WTC11 (cell line): ENCODE results near the gene RNF4. TPM values are rescaled to one million over a fixed set of nuclear protein-coding genes. Genes with fewer than 3 reads are reported as not detected.
A peak's percentile ranks its signal among the peaks of the same experiment; 100 is the strongest.

Experiments
- ATAC-seq: fragments of 200-7000 bp; cut with Tn5 transposase; 2 replicates; pipeline ENCODE4 v1.10.0; 2021; ENCODE audit warnings: mild to moderate bottlenecking, moderate library complexity
- CTCF ChIA-PET: fragments of 300-600 bp; sonication (Branson Sonifier 250); formaldehyde crosslinking; loops from one replicate; lab custom pipeline; 2021; ENCODE audit warnings: antibody characterized with exemption; lab: Charles Lee
- POLR2A ChIA-PET: fragments of 350-600 bp; sonication (Branson Sonifier 250); formaldehyde crosslinking; loops from one replicate; lab custom pipeline; 2021; ENCODE audit warnings: antibody characterized with exemption; lab: Charles Lee
- DNase-seq: peaks from one replicate; pipeline ENCODE4 v3.0.0; 2021; ENCODE audit warnings: low spot score
- H3K27ac Mint-ChIP-seq: 2 replicates; pipeline ENCODE4 v1.8.0; 2021; ENCODE audit warnings: mixed read lengths
- H3K27me3 Mint-ChIP-seq: 2 replicates; pipeline ENCODE4 v1.8.0; 2021; ENCODE audit warnings: low read depth, mild to moderate bottlenecking, moderate library complexity, mixed read lengths
- H3K36me3 Mint-ChIP-seq: 2 replicates; pipeline ENCODE4 v1.8.0; 2021; ENCODE audit warnings: mixed read lengths
- H3K4me1 Mint-ChIP-seq: 2 replicates; pipeline ENCODE4 v1.8.0; 2022; ENCODE audit warnings: mixed read lengths
- H3K4me3 Mint-ChIP-seq: 2 replicates; pipeline ENCODE4 v1.8.0; 2021; ENCODE audit warnings: mild to moderate bottlenecking, moderate library complexity, mixed read lengths
- H3K9me3 Mint-ChIP-seq: 2 replicates; pipeline ENCODE4 v1.8.0; 2021; ENCODE audit warnings: mixed read lengths
- EMX1 ChIP-seq: fragments of 250-450 bp; sonication (Bioruptor Pico); IDR thresholded peaks from 2 replicates; pipeline ENCODE4 v1.8.0; 2021; ENCODE audit warnings: mild to moderate bottlenecking
- ESRRA ChIP-seq: sonication (generic); formaldehyde crosslinking; IDR thresholded peaks from 2 replicates; pipeline ENCODE4 v1.8.1; 2022; ENCODE audit warnings: mild to moderate bottlenecking, missing genetic modification reagents, borderline replicate concordance
- FOXP1 ChIP-seq: sonication (generic); formaldehyde crosslinking; IDR thresholded peaks from 2 replicates; pipeline ENCODE4 v1.8.0; 2022; ENCODE audit warnings: missing genetic modification reagents, mild to moderate bottlenecking, moderate library complexity, borderline replicate concordance
- GTF2I ChIP-seq: fragments of 250-450 bp; sonication (Bioruptor Pico); conservative IDR thresholded peaks from 2 replicates; pipeline ENCODE4 v1.4.0; 2021; ENCODE audit warnings: mild to moderate bottlenecking
- JAZF1 ChIP-seq: fragments of 250-450 bp; sonication (Bioruptor Pico); IDR thresholded peaks from 2 replicates; pipeline ENCODE4 v1.9.0; 2021; ENCODE audit warnings: moderate library complexity, mild to moderate bottlenecking, inconsistent platforms
- KAT7 ChIP-seq: sonication (generic); formaldehyde crosslinking; IDR thresholded peaks from 2 replicates; pipeline ENCODE4 v1.8.1; 2023; ENCODE audit warnings: missing genetic modification reagents, mild to moderate bottlenecking, borderline replicate concordance
- RELA ChIP-seq: sonication (generic); formaldehyde crosslinking; IDR thresholded peaks from 2 replicates; pipeline ENCODE4 v1.8.1; 2022; ENCODE audit warnings: missing genetic modification reagents, mild to moderate bottlenecking, borderline replicate concordance
- SMAD3 ChIP-seq: sonication (generic); formaldehyde crosslinking; IDR thresholded peaks from 2 replicates; pipeline ENCODE4 v1.8.0; 2022; ENCODE audit warnings: missing genetic modification reagents, mild to moderate bottlenecking, borderline replicate concordance
- SOX15 ChIP-seq: fragments of 250-450 bp; sonication (Bioruptor Pico); IDR thresholded peaks from 2 replicates; pipeline ENCODE4 v1.9.0; 2021; ENCODE audit warnings: mild to moderate bottlenecking
- TEAD4 ChIP-seq: sonication (generic); formaldehyde crosslinking; IDR thresholded peaks from 2 replicates; pipeline ENCODE4 v1.8.0; 2022; ENCODE audit warnings: mild to moderate bottlenecking, missing genetic modification reagents
- TP53 ChIP-seq: sonication (generic); formaldehyde crosslinking; IDR thresholded peaks from 2 replicates; pipeline ENCODE4 v1.8.1; 2023; ENCODE audit warnings: mild to moderate bottlenecking, missing genetic modification reagents
- ZBTB21 ChIP-seq: sonication (generic); formaldehyde crosslinking; IDR thresholded peaks from 2 replicates; pipeline ENCODE4 v1.8.1; 2023; ENCODE audit warnings: mild to moderate bottlenecking, missing genetic modification reagents, borderline replicate concordance
- ZNF232 ChIP-seq: sonication (generic); formaldehyde crosslinking; IDR thresholded peaks from 2 replicates; pipeline ENCODE4 v1.8.0; 2022; ENCODE audit warnings: mild to moderate bottlenecking, missing genetic modification reagents
- ZNF396 ChIP-seq: fragments of 250-450 bp; sonication (Bioruptor Pico); IDR thresholded peaks from 2 replicates; pipeline ENCODE4 v1.8.0; 2021; ENCODE audit warnings: mild to moderate bottlenecking, moderate library complexity, borderline replicate concordance
- ZNF416 ChIP-seq: fragments of 250-450 bp; sonication (Bioruptor Pico); IDR thresholded peaks from 2 replicates; pipeline ENCODE4 v1.9.0; 2021; ENCODE audit warnings: mild to moderate bottlenecking, inconsistent platforms
- total RNA-seq: library from RNA; stranded (reverse); gene quantifications from 3 replicates; pipeline ENCODE4 v1.2.3, GENCODE V29; 2021
- TF ChIP-seq, protein P1 (sequence below): sonication (generic); formaldehyde crosslinking; IDR thresholded peaks from 2 replicates; pipeline ENCODE4 v1.8.1; 2022; ENCODE audit warnings: mild to moderate bottlenecking, moderate library complexity, missing genetic modification reagents
- TF ChIP-seq, protein P2 (sequence below): sonication (generic); formaldehyde crosslinking; IDR thresholded peaks from 2 replicates; pipeline ENCODE4 v1.8.0; 2022; ENCODE audit warnings: mild to moderate bottlenecking, missing genetic modification reagents
- TF ChIP-seq, protein P3 (sequence below): sonication (generic); formaldehyde crosslinking; IDR thresholded peaks from 2 replicates; pipeline ENCODE4 v1.8.0; 2022; ENCODE audit warnings: mild to moderate bottlenecking, missing genetic modification reagents
- TF ChIP-seq, protein P4 (sequence below): fragments of 250-450 bp; sonication (Bioruptor Pico); IDR thresholded peaks from 2 replicates; pipeline ENCODE4 v1.9.0; 2021; ENCODE audit warnings: mild to moderate bottlenecking
- TF ChIP-seq, protein P5 (sequence below): sonication (generic); formaldehyde crosslinking; IDR thresholded peaks from 2 replicates; pipeline ENCODE4 v1.8.1; 2023; ENCODE audit warnings: mild to moderate bottlenecking, moderate library complexity, missing genetic modification reagents
- TF ChIP-seq, protein P6 (sequence below): sonication (generic); formaldehyde crosslinking; IDR thresholded peaks from 2 replicates; pipeline ENCODE4 v1.8.1; 2023; ENCODE audit warnings: mild to moderate bottlenecking, missing genetic modification reagents, moderate library complexity
- TF ChIP-seq, protein P7 (sequence below): sonication (generic); formaldehyde crosslinking; IDR thresholded peaks from 2 replicates; pipeline ENCODE4 v1.8.1; 2022; ENCODE audit warnings: low read depth, missing genetic modification reagents, borderline replicate concordance

RNF4 gene
- total RNA-seq, 1 experiment from 2014 or later, result 87.3 TPM

DNA sequence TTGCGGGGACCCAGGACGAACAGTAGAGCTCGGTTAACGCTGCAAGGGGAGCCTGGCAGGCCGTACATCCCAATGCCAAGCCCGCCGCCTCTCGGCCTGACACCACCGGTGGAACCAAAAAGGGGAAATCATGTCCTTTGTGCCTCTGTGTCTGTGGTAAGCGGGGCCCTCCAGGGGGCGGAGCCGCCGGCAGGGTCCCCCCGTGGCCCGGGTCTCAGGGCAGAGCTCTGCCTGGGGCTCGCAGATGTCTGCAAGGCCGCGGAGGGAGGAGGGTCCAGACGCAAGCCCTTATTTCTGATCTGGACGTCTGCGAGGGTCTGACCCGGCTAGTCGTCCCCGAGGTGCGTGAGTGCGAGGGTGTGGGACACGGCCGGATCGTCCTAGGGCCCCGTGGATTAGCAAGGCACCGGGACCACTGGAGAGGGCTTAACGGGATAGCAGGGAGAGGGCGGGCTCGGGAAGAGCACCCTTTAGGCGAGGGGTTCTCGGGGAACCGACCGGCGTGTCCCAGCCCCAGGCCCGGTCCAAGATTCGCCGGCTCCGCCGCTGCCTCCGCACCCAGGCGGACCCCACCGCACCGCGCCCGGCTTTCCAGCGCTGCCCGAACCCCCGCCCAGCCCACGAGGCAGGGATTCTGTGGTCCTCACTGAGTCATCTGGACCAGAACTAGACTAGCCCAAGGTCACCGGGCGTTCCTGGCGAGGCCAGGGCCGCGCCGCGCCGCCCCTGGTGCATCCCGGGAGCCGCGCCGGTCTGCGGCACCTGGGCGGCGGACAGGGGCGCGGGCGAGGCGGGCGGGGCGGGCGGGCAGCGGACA lies 66.7 kb downstream of the RNF4 start:
- TF ChIP-seq, protein P1, sequence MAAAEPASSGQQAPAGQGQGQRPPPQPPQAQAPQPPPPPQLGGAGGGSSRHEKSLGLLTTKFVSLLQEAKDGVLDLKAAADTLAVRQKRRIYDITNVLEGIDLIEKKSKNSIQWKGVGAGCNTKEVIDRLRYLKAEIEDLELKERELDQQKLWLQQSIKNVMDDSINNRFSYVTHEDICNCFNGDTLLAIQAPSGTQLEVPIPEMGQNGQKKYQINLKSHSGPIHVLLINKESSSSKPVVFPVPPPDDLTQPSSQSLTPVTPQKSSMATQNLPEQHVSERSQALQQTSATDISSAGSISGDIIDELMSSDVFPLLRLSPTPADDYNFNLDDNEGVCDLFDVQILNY (CRISPR knock-in tag), result no peak
- TF ChIP-seq TEAD4 (CRISPR knock-in tag) (0 out of 2 replicates have a peak, but pooled peaks have one; percentile 30), JAZF1 (CRISPR knock-in tag) (no peak), SOX15 (CRISPR knock-in tag) (no peak), EMX1 (0 out of 2 replicates have a peak, but pooled peaks have one; percentile 33), ZNF416 (CRISPR knock-in tag) (no peak), ESRRA (no peak), KAT7 (CRISPR knock-in tag) (0 out of 2 replicates have a peak, but pooled peaks have one; percentile 25), FOXP1 (no peak), ZNF232 (CRISPR knock-in tag) (no peak), RELA (CRISPR knock-in tag) (0 out of 2 replicates have a peak, but pooled peaks have one; percentile 50), ZBTB21 (CRISPR knock-in tag) (no peak), SMAD3 (0 out of 2 replicates have a peak, but pooled peaks have one; percentile 17), GTF2I (no peak), ZNF396 (CRISPR knock-in tag) (no peak), TP53 (CRISPR knock-in tag) (0 out of 2 replicates have a peak, but pooled peaks have one; percentile 64)
- TF ChIP-seq, protein P2, sequence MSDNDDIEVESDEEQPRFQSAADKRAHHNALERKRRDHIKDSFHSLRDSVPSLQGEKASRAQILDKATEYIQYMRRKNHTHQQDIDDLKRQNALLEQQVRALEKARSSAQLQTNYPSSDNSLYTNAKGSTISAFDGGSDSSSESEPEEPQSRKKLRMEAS, result peak; percentile 33; the same call in 1 of the 2 replicates
- TF ChIP-seq, protein P3, sequence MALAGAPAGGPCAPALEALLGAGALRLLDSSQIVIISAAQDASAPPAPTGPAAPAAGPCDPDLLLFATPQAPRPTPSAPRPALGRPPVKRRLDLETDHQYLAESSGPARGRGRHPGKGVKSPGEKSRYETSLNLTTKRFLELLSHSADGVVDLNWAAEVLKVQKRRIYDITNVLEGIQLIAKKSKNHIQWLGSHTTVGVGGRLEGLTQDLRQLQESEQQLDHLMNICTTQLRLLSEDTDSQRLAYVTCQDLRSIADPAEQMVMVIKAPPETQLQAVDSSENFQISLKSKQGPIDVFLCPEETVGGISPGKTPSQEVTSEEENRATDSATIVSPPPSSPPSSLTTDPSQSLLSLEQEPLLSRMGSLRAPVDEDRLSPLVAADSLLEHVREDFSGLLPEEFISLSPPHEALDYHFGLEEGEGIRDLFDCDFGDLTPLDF (CRISPR knock-in tag), result no peak
- TF ChIP-seq, protein P4, sequence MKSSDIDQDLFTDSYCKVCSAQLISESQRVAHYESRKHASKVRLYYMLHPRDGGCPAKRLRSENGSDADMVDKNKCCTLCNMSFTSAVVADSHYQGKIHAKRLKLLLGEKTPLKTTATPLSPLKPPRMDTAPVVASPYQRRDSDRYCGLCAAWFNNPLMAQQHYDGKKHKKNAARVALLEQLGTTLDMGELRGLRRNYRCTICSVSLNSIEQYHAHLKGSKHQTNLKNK (CRISPR knock-in tag), result no peak
- TF ChIP-seq, protein P5, sequence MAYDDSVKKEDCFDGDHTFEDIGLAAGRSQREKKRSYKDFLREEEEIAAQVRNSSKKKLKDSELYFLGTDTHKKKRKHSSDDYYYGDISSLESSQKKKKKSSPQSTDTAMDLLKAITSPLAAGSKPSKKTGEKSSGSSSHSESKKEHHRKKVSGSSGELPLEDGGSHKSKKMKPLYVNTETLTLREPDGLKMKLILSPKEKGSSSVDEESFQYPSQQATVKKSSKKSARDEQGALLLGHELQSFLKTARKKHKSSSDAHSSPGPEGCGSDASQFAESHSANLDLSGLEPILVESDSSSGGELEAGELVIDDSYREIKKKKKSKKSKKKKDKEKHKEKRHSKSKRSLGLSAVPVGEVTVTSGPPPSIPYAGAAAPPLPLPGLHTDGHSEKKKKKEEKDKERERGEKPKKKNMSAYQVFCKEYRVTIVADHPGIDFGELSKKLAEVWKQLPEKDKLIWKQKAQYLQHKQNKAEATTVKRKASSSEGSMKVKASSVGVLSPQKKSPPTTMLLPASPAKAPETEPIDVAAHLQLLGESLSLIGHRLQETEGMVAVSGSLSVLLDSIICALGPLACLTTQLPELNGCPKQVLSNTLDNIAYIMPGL (CRISPR knock-in tag), result peak; percentile 82
- TF ChIP-seq, protein P6, sequence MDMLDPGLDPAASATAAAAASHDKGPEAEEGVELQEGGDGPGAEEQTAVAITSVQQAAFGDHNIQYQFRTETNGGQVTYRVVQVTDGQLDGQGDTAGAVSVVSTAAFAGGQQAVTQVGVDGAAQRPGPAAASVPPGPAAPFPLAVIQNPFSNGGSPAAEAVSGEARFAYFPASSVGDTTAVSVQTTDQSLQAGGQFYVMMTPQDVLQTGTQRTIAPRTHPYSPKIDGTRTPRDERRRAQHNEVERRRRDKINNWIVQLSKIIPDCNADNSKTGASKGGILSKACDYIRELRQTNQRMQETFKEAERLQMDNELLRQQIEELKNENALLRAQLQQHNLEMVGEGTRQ (CRISPR knock-in tag), result no peak; the same call in 1 of the 2 replicates
- TF ChIP-seq, protein P7, sequence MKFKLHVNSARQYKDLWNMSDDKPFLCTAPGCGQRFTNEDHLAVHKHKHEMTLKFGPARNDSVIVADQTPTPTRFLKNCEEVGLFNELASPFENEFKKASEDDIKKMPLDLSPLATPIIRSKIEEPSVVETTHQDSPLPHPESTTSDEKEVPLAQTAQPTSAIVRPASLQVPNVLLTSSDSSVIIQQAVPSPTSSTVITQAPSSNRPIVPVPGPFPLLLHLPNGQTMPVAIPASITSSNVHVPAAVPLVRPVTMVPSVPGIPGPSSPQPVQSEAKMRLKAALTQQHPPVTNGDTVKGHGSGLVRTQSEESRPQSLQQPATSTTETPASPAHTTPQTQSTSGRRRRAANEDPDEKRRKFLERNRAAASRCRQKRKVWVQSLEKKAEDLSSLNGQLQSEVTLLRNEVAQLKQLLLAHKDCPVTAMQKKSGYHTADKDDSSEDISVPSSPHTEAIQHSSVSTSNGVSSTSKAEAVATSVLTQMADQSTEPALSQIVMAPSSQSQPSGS (CRISPR knock-in tag), result no peak
- ATAC-seq, result peak; percentile 9
- Mint-ChIP-seq H3K9me3 (no peaks in the 10 kb centered on the region), H3K4me3 (peak overlapping the region; percentile 97), H3K27ac (peak overlapping the region; percentile 98), H3K27me3 (no peaks in the 10 kb centered on the region), H3K36me3 (no peaks in the 10 kb centered on the region), H3K4me1 (peaks cover 11% of the 10 kb centered on the region)
- DNase-seq, result peak; percentile 62
- POLR2A ChIA-PET, result interaction anchor here (0.5 to 1.6 kb wide), 8 partner anchors 10 to 668 kb away, joined by 3 to 9 read pairs (median 6); partner anchors contain the start of gene RNF4
- CTCF ChIA-PET, result interaction anchor here (0.6 to 1.7 kb wide), 15 partner anchors 9 to 428 kb away, joined by 3 to 6 read pairs (median 3); partner anchors contain the start of genes CFAP99, GRK4 and NOP14
